GM12872 (cell line): Measurements from ENCODE around the gene MRPL30.

ENCODE experiments used
- TF ChIP-seq, protein P1 (sequence below): IDR thresholded peaks from 3 replicates; pipeline ENCODE4 v1.5.1; 2011; ENCODE audit warnings: low read depth, mild to moderate bottlenecking, low read length, moderate library complexity; ENCODE audit not compliant: insufficient read depth

MRPL30 gene

DNA sequence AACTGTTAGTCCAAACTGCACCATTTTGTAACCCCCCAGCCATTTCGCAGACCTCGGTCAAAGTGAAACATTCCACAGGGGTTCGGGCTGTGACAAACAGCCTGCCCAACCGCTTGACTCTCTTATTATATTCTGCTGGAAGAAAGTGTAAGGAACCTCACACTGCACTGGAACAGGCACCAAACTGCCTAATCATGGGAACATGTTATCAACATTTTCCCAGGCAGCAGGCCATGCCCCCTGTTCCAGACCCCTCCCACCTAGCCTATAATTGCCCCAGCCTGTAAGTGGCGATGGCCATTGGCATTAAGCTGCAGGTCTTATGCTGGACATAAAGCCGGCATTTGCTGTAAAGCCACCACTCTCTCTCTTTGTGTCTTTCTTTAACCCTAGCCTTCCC, 57.6 kb downstream of the MRPL30 start:
- TF ChIP-seq, protein P1, sequence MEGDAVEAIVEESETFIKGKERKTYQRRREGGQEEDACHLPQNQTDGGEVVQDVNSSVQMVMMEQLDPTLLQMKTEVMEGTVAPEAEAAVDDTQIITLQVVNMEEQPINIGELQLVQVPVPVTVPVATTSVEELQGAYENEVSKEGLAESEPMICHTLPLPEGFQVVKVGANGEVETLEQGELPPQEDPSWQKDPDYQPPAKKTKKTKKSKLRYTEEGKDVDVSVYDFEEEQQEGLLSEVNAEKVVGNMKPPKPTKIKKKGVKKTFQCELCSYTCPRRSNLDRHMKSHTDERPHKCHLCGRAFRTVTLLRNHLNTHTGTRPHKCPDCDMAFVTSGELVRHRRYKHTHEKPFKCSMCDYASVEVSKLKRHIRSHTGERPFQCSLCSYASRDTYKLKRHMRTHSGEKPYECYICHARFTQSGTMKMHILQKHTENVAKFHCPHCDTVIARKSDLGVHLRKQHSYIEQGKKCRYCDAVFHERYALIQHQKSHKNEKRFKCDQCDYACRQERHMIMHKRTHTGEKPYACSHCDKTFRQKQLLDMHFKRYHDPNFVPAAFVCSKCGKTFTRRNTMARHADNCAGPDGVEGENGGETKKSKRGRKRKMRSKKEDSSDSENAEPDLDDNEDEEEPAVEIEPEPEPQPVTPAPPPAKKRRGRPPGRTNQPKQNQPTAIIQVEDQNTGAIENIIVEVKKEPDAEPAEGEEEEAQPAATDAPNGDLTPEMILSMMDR: no peak

- TF ChIP-seq, protein P1: no peak
Measured at GRCh38 chr2:99240431-99240830, 59.4 kb downstream of the MRPL30 start.

DNA sequence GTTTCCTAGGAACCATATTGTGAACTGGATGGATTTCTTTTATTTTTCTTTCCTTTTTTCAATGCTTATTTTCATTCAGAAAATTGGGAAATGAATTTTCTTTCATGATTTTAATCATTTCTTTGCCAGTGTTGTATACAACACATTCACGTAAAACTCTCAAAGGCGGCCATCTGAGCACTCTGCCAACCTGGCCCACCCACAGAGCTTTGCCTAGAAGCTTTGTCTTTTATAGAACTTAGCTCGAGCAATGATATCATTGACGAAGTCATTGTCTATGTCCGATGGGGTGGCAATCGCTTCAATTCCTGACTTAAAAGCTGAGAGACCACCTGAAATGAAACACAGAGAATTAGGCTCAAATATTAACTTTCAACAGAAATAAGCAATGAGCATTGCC, 61.2 kb downstream of the MRPL30 start:
- TF ChIP-seq, protein P1: no peak
